NCI-H146 treated with DMSO at 0.1 percent for 48 hours (cell line): Measurements from ENCODE around the gene TBCE.
A peak's percentile ranks its signal among the peaks of the same experiment; 100 is the strongest.

Source experiments
- DNase-seq: peaks from one replicate; lab custom pipeline; 2025; ENCODE audit not compliant: unreplicated experiment; lab: John Stamatoyannopoulos, UW

The TBCE gene

DNA sequence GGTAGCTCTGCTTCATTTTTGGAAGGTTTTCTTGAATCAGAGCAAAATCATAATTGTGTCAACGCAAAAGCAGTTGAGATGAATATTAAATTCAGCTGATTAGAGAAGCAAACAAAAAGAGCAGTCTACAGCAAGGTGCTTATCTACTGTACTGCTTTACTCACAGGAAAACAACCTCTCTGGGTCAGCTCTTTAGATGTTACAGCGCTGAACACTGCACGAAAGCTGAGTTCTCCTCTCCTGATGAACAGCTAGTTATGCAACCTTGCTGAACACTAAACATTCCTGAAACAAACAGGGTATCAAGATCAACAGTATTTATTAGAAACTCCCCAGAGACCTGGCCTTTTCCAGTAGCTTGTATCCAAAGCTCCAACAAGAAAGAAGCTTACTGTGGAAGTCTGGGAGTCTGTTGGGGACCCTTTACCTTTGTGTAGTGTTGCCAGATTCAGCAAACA lies 41.3 kb downstream of the TBCE start:
- DNase-seq: no peak

DNA sequence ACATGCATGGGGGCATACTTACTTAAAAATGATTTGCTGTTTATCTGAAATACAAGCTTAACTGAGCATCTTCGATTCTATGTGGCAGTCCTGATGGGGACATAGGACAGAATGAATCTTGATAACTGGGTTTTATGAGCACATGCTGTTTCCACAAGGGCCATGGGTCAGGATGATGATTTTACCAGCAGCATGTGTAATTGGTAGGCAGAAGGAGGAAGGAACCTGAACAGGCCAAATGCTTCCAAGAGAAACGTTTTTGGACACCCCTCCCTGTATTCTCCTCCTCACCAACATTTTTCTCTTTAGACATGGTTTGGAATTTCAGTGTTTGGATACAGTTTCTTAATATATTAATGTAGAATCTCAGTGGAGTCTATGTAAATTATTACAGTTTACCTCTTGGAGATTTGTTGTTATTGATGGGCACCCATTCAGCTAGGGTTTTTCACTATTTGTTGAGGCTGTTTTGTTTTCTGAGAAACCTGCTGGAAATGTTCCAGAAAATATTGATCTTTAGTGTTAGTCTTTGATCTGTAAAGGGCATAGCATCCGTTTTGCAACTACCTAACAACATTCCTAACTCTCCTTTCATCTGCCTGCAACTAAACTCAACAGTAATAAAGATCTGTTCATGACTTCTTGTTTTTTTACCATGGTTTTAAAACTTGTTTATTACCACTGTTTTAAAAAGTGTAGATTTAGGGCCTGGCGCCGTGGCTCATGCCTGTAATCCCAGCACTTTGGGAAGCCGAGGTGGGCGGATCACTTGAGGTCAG lies 42.0 kb downstream of the TBCE start:
- DNase-seq: no peak

DNA sequence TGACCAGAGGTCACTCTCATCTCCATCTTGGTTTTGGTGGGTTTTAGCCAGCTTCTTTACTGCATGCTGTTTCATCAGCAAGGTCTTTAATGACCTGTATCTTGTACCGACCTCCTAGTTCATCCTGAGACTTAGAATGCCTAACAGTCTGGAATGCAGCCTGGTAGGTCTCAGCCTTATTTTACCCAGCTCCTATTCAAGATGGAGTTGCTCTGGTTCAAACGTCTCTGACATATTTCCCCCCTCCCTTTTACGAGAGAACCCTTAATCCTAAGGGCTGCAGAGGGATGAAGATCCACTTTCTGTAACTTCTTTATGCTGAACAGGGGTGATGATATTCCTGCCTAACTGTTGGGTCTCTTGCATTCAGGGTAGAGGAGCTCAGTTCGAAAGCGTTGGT lies 43.2 kb downstream of the TBCE start:
- DNase-seq: no peak

DNA sequence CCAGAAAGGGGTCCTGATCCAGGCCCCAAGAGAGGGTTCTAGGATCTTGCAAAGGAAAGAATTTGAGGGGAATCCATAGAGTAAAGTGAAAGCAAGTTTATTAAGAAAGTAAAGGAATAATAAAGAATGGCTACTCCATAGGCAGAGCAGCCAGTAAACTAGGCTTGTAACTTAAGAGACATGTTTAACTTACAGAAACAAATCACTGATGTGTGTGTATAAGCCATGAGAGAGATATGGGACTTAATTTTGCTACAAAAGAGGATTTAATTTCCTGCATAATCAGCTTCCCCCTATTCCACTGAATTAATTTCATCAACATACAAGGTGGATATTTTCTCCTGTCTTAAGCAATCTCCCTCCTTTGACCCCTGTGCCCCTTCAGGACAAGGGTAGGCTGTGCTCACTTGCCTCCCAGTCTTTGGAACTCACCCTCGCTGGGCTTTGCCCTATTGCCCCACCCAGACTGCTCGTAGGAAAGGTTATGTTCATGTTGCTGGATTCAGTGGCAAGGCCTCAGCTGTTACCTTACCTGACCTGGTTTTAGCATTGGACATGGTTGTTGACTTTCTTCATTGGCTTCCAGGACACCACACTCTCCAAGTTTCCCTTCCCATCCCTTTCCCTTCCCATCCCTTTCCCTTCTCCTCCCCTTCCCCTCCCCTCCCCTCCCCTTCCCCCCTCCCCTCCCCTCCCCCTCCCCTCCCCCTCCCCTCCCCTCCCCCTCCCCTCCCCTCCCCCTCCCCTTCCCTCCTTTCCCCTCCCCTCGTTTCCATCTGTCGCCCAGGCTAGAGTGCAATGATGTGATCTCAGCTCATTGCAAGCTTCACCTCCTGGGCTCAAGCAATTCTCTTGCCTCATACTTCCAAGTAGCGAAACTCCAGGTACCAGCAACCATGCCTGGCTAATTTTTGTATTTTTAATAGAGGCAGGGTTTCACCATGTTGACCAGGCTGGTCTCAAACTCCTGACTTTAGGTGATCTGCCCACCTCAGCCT lies 44.6 kb downstream of the TBCE start:
- DNase-seq: no peak

DNA sequence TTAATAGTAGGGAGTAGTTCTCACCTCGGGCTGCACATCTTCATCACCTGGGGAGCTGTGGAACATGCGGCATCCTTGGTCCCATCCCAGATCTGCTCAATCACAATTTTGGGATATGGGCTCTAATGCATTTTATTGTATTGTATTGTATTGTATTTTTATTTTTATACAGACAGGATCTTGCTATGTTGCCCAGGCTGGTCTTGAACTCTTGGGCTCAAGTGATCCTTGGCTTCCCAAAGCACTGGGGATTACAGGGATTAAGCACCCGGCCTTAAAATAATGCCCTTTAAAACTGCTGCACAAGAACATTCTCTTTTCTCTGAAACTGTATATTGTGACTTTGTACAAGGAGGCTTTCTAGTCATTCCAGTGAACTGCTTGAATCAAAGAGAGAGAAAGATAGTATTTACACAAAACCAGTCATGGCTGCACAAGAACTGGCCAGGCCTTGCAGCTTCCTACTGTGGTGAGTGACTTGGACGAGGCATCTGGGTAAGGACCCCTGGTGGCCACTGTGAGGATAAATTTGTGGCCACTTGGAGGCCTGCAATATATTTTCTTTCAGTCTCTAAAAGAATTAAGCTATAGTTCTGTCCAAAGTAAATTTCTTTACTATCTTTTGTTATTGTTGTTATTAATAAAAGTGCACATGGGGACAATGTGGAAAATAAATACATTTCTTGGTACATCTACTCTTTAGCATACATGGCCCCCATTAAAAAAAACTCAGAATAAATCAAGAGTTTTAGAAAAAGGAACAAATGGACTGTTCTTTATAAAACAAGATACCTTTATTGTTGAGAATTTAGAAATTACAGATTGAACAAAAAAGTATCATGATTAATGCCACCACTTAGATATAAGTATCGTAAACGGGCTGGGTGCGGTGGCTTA lies 48.0 kb downstream of the TBCE start:
- peak; percentile 39 for DNase-seq

DNA sequence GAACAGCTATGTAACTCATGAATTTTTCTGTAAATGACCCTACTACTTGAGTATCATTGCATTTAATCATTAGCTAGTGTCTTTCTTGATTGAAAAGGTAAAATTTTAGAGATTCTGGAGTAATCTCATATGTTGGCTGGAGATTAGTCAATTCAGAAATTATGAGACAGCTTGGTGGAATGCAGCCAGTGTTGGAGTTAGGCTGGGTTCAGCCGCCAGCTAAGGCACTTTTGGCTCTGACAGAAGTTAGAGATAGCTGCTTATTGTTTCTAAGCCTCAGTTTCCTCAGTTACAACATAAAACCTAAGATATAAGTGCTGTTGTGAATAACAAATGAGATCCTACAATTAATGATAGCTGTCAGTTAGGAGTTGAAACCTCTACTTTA lies 49.4 kb downstream of the TBCE start:
- DNase-seq: no peak

DNA sequence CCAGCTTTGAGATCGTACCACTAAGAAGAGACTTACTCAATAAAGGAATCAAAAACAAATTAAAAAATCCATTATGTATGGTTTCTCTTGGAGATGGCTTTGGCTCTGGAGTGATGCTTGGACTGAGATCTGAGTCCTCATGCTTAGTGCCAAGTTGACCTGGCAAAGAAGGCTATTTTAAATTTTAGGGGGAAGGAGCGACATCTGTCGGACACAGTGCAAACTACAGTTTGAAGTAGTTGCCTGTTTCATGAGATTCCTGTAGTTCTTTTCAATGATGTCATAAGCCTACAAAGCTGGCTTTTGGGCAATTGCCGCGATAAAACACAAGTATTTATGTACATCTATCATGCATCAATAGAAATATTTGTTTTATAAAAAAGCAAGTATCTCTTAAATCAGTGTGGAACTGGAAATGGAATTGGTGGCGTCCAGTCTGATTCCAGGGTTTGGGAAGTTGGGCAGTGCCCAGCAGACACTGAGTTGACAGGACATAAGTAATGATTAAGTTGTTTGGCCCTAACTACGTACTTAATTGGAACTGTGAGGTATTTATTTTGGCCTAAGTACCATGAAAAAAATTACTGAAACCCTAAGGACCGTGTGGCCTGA lies 50.0 kb downstream of the TBCE start:
- DNase-seq: peak; percentile 13

DNA sequence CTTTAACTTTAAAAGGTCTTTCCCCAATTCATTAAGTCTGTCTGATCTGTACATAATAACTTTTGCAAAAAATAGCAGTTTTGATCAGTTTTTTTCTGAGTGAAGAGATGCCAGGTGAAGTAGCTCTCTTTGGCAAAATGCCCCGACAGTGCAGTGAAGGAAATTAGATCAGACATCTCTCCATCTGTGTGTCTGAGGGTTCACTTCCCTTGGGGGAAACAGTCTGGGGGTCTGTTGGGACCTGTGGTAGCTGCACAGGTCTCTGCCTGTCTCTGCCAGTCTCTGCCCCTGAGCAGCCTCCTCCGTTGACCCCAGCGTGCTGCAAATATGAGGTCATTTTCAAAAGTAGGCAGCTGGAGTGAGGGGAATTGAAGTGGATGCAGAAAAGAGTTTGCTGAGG lies 54.5 kb downstream of the TBCE start:
- no peak for DNase-seq

DNA sequence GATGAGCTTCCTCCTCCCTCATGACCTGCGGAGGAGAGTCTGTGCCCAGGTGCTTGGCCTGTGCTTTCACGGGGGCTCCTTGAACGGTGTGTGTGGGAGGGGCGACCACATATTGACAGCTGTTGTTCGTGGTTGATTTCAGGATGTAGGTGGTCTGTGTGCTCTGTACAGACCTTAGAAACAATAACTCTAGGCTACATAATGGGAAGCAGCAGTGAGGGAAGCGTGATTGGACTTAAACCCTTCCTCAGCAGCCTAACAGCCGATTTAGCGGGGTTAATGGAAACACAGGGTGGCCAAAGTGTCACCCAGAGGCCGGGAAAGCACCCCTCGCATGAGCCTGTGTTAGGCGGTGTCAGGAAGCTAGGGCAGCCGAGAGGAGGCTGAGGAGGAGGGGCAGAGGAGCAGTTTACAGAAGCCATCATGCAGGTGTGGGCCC lies 56.0 kb downstream of the TBCE start:
- DNase-seq: no peak

DNA sequence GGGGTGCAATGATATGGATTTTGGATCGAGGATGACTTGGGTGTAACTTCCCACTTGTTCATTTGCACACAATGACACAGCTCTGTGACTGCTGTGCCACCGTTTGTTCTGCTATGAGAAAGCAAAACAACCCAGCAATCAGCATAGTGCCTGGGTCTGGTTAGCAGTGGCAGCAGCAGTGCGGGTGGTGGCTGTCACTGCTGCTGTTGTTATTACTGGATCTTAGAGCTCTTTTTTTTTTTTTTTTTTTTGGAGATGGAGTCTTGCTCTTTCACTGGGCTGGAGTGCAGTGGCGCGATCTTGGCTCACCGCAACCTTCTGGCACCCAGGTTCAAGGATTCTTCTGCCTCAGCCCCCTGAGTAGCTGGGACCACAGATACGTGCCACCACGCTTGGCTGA lies 56.9 kb downstream of the TBCE start:
- DNase-seq: no peak

DNA sequence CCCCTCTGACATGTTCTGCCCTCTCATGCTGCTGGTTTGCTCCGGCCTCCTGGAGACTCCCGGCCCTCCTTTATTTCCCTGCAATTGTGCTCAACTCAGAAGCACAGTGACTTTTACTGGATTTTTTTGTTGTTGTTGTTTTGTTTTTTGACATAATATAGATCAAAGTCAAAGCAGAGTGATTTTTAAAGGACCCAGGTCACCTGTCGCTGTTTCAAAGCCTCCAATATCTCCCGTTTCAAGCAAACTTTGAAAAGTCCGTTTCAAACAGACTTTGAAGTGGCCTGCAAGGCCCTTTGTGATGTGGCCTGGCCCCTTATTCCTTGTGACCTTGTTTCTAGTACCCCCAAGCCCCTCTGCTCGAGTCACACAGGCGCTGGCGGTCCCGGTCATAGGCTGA lies 58.1 kb downstream of the TBCE start:
- DNase-seq: no peak

DNA sequence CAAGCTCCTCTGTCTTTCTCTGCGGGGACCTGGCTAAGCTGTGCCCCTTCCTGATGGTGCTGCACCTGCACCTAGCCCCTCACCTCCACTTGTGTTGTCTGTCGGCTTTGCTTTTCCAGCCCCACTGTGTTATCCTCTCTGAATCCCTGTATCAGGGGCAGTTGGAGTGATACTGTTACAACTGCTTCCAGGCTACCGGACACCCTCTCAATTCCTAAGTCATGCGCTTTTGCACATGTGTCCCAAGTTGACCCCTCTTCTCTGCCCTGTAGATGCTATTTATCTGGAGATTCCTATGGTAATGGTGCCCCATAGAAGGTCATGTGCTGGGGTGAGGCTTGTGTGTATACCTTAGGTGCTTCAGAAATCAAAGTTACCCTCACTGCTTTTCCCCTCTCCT lies 58.9 kb downstream of the TBCE start:
- no peak for DNase-seq

DNA sequence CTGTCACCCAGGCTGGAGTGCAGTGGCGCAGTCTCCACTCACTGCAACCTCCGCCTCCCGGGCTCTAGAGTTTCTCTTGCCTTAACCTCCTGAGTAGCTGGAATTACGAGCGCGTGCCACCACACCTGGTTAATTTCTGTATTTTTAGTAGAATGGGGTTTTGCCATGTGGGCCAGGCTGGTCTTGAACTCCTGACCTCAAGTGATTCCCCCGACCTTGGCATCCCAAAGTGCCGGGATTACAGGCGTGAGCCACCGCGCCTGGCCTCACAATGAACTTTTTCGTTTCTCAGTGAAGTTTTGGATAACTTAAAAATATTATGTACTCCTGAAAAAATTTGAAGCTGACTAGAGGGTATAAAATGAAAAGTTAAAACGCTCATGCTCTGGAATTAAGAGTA lies 59.5 kb downstream of the TBCE start:
- DNase-seq: no peak

DNA sequence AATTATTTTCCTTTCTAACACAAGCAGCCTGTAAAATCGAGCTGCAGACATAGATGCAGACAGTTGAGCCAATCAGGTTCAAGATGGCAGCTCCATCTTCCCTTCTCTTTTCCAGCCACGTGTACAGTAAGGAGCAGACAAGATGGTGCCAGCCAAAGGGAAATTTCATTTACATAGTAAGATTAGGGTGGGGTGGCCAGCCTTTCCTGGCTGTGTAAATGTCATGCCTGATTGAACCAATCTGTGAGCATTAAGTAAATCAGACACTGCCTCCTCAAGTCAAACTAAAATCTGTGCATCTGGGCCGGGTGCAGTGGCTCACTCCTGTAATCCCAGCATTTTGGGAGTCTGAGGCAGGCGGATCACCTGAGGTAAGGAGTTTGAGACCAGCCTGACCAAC lies 60.2 kb downstream of the TBCE start:
- no peak for DNase-seq

DNA sequence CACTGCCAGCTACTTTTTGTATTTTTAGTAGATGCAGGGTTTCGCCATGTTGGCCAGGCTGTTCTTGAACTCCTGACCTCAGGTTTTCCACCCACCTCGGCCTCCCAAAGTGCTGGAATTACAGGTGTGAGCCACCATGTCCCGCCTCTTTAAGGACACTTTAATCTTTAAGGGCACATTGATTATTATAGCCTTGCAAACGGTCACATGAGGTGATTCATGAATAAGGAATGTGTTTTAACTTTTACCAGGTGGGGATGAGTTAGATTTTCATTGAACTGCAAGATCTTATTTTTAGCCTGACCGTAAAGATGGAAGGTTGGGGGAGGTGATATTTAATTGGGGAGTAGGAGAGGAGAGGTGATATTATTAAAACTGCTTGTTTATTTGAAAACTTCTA lies 61.9 kb downstream of the TBCE start:
- DNase-seq: no peak

DNA sequence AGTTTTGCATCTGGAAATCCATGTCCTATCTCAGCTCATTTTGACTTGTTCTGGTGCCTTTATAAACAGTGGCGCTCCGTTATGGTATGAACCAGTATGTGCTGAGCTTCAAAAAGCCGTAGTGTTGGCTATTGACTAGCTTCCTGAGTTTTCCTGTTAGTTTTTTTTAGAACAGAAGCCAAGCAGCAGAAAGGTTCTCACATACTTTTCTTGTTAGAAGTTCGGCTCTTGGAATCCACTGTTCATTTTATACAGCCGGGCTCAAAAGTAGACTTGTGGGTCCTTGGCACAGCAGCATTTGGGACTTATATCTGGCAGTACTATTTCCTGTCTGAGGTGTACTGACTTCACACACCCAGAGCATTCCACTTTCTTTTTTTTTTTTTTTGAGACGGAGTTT lies 63.8 kb downstream of the TBCE start:
- no peak for DNase-seq

DNA sequence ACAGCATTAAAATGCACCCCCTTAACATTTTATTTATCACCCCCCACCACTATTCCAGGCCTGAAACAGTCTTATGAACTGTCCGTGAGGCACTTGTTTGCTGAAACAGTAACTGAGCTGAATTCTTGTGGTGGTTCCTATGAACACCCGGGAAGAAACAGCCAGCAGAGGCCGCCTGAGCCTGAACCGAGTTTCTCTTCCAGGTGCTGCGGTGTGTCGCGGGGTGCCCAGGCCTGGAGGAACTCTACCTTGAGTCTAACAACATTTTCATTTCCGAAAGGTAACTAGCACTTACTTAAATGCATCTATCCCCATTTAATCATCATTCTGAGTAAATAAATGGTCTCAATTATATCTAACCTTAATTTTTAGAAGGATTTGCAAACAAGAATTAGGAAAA lies 66.8 kb downstream of the TBCE start:
- no peak for DNase-seq

DNA sequence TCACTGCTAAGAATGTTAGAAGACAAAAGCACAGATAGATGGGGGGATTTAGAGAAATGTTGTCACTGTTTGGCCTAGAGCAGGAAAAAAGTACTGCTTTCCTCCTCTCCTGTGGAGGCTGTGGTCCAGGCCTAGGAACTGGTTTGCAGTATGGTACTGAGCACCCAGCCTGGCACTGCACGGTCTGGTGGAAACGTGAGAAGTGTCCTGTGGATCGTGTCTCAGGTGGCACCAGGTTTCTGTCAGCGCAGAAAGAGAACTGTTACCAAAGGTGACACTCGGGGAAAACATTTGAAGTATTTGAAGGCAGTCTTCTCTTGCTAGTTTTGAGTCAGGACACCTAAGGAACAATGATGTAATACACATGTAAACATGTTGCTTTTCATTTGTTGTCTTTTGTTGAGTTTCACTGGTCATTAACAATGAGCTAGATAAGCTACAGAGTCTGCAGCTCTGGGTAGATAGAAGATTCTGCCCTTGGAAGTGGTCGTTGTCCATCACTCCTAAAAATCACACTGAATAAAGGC lies 74.0 kb downstream of the TBCE start:
- DNase-seq: no peak

DNA sequence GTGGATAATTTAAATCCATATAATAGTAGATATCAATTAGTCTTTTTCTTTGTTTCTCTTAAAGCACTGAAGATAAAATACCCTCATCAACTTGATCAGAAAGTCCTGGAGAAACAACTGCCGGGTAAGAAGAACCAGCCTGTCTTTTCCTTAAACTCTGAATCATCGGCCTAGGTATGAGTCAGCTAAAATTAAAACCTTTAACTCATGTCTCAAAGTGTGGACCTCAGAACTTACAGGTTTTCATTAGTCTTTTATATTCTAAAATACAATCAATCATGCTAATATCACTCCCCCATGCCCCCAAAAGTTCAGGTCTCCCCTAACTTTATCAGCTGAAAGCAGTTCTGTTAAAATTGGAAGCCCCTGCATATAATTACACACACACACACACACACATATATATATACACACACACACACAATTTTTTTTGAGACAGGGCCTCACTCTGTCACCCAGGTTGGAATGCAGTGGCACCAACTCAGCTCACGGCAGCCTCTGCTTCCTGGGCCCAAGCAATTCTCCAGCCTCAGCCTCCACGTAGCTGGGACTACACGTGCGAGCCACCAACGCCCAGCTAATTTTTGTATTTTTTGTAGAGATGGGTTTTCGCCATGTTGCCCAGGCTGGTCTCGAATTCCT lies 75.7 kb downstream of the TBCE start:
- no peak for DNase-seq

DNA sequence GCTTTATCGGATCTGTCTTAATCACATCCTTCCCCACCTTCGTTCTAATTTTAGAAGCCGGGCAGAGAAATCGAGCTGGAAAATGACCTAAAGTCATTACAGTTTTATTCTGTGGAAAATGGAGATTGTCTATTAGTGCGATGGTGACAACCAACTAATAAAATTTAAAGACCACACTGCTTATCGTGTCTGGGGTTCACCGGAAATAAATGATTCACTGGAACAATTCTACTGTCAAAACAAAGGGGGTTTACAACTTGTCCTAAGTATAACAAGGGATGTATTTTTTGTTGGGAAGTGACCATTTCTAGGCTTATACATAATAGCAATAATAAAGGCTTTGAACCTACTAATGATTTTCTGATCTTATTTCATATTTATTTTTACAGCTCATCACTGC lies 81.4 kb downstream of the TBCE start:
- no peak for DNase-seq
